Measurements from ENCODE around the gene TMEM258. TPM values are rescaled to one million over a fixed set of nuclear protein-coding genes. Genes with fewer than 3 reads are reported as not detected.
A peak's percentile ranks its signal among the peaks of the same experiment; 100 is the strongest.

TMEM258 gene
- total and polyA plus RNA-seq, 9 of the 15 experiments (the other 6 are each of a cell fraction or from before 2014, with no cell fraction given): 97.2 to 856 (median 231) TPM

GRCh38 chr11:61757213-61757862 lies 35.1 kb downstream of the TMEM258 start (continued):
- TF ChIP-seq ZNF217 (CRISPR knock-in tag; IDR thresholded peaks at IDR 0.05) (no peak), CHD1 (IDR thresholded peaks at IDR 0.05; ENCODE audit: low read length) (no peak), JUND (IDR thresholded peaks at IDR 0.05; ENCODE audit: borderline replicate concordance, low read depth, low read length) (no peak), JUND (tag; IDR thresholded peaks at IDR 0.05; ENCODE audit: borderline replicate concordance, low read depth, low read length) (no peak), KLF16 (IDR thresholded peaks at IDR 0.05) (no peak)

GRCh38 chr11:61756452-61757212 lies 35.8 kb downstream of the TMEM258 start:
- H3K79me2 ChIP-seq (ENCODE audit: control insufficient read depth, insufficient read depth, low read length): peaks cover 53% of the 10 kb centered on the region
- H3K36me3 ChIP-seq (ENCODE audit: control insufficient read depth, insufficient read depth, low read length): no peaks in the 10 kb centered on the region
- no peaks in the 10 kb centered on the region for H3K9me1 ChIP-seq (ENCODE audit: control insufficient read depth, insufficient read depth, low read length)
- FAIRE-seq (peak; percentile 32), ATAC-seq (0 out of 3 replicates have a peak, but pooled peaks have one; percentile 4), DNase-seq (ENCODE audit: extremely low read depth in 1 of 4, low spot score in 3 of 4) (peak; percentile 74 to 75 (median 74))
- peak overlapping the region; percentile 66; the same call in 2 of the 3 replicates for H3K27ac ChIP-seq (ENCODE audit: extremely low read depth, low read depth, low read length)
- H4K20me1 ChIP-seq (replicated peaks; ENCODE audit: control insufficient read depth, insufficient read depth, low read length): 0 out of 2 replicates have a peak, but pooled peaks cover under 1% of the 10 kb centered on the region
- H3K27me3 ChIP-seq (ENCODE audit: control insufficient read depth in 2 of 2, insufficient read depth in 2 of 2, low read length in 2 of 2): no peaks in the 10 kb centered on the region
- in situ Hi-C loops (cut with MboI) (no loop called here), intact Hi-C loops (cut with micrococcal nuclease) (no loop called here)
- no peaks in the 10 kb centered on the region for H3K9me3 ChIP-seq (replicated peaks; ENCODE audit: control insufficient read depth, insufficient read depth, low read depth, low read length)
- H2AFZ ChIP-seq (ENCODE audit: low read depth, low read length): no peak overlapping the region
- BruUV-seq (replicated peaks): no TSS peak
- H3K9ac ChIP-seq (ENCODE audit: insufficient read depth in 1 of 2, low read depth in 2 of 2, low read length in 2 of 2): peak overlapping the region; percentile 10 to 78; a peak in 3 of 4 replicates
- ChIA-PET POLR2A (interaction anchor here (0.5 to 1.0 kb wide), 3 partner anchors 8 to 10 kb away, joined by 3 to 6 read pairs (median 3); no protein-coding TSS in a partner anchor), CTCF (ENCODE audit: low intra/inter-chr PET ratio) (no interaction called here)
- WGBS (ENCODE audit: insufficient coverage, low coverage, missing lambda C conversion rate): 44% methylated on average over 9 of the region's 9 CpGs
- no peak overlapping the region for H3K4me2 ChIP-seq (ENCODE audit: insufficient read depth, low read length)
- peaks cover 47 to 82% of the 10 kb centered on the region in 2 experiments for H3K4me1 ChIP-seq (replicated peaks in 1 of 2; ENCODE audit: control insufficient read depth in 2 of 2, insufficient read depth in 2 of 2, low read length in 2 of 2)
- H3K4me3 ChIP-seq: no peak overlapping the region
- TF ChIP-seq ZC3H4 (CRISPR knock-in tag; IDR thresholded peaks at IDR 0.05; ENCODE audit: borderline replicate concordance) (no peak), JUND (IDR thresholded peaks at IDR 0.05; ENCODE audit: borderline replicate concordance, low read depth, low read length) (peak; percentile 77), JUND (tag; IDR thresholded peaks at IDR 0.05; ENCODE audit: borderline replicate concordance, low read depth, low read length) (no peak; the same call in 2 of the 3 replicates), ZNF592 (IDR thresholded peaks at IDR 0.05) (0 out of 2 replicates have a peak, but pooled peaks have one; percentile 48), ETV6 (IDR thresholded peaks at IDR 0.05; ENCODE audit: borderline replicate concordance in 1 of 2, low read depth in 2 of 2, low read length in 1 of 2) (no peak), ETV6 (CRISPR knock-in tag; IDR thresholded peaks at IDR 0.05; ENCODE audit: borderline replicate concordance) (no peak)
- TF ChIP-seq, protein P1, sequence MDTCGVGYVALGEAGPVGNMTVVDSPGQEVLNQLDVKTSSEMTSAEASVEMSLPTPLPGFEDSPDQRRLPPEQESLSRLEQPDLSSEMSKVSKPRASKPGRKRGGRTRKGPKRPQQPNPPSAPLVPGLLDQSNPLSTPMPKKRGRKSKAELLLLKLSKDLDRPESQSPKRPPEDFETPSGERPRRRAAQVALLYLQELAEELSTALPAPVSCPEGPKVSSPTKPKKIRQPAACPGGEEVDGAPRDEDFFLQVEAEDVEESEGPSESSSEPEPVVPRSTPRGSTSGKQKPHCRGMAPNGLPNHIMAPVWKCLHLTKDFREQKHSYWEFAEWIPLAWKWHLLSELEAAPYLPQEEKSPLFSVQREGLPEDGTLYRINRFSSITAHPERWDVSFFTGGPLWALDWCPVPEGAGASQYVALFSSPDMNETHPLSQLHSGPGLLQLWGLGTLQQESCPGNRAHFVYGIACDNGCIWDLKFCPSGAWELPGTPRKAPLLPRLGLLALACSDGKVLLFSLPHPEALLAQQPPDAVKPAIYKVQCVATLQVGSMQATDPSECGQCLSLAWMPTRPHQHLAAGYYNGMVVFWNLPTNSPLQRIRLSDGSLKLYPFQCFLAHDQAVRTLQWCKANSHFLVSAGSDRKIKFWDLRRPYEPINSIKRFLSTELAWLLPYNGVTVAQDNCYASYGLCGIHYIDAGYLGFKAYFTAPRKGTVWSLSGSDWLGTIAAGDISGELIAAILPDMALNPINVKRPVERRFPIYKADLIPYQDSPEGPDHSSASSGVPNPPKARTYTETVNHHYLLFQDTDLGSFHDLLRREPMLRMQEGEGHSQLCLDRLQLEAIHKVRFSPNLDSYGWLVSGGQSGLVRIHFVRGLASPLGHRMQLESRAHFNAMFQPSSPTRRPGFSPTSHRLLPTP (IDR thresholded peaks at IDR 0.05; ENCODE audit: borderline replicate concordance, extremely low read depth, insufficient read length): no peak

Data from K562 (cell line).